Esophagus muscularis mucosa (tissue), 3 donors: ENCODE measurements around the gene RNF224.

Source experiments
- CTCF ChIP-seq, 3 experiments: fragments of 200-600 bp in 2 of 3; fragments of 450-650 bp in 1 of 3; sonication (generic) in 2 of 3; IDR thresholded peaks; one replicate each; pipeline ENCODE4 v1.5.1; 2017 to 2019; ENCODE audit warnings: antibody characterized with exemption in 3 of 3, mild to moderate bottlenecking in 2 of 3, moderate library complexity in 1 of 3
- POLR2A ChIP-seq: fragments of 450-650 bp; IDR thresholded peaks from one replicate; pipeline ENCODE4 v1.6.1; 2017; ENCODE audit warnings: antibody characterized with exemption, moderate library complexity, mild to moderate bottlenecking, low read depth
- POLR2AphosphoS5 ChIP-seq, 2 donors: sonication (generic); formaldehyde crosslinking; IDR thresholded peaks; one replicate each; pipeline ENCODE4 v1.6.1; 2017; ENCODE audit warnings: antibody characterized with exemption in 2 of 2

- TF ChIP-seq POLR2A (no peak), CTCF (IDR thresholded peaks at IDR 0.05) (no peak), POLR2AphosphoS5 (IDR thresholded peaks at IDR 0.05) (no peak)
Measured at GRCh38 chr9:137214620-137215019, 12.7 kb upstream of the RNF224 start.
